GM15510 (cell line): ENCODE data around the gene JAKMIP2.

Experiments used
- POLR2A ChIP-seq: IDR thresholded peaks from 3 replicates; pipeline ENCODE4 v1.6.1; 2011; ENCODE audit warnings: borderline replicate concordance; ENCODE audit not compliant: insufficient read length; ENCODE audit errors: extremely low read depth

Gene JAKMIP2

GRCh38 chr5:147740864-147741263 lies 41.7 kb downstream of the JAKMIP2 start:
- TF ChIP-seq POLR2A, result no peak

DNA sequence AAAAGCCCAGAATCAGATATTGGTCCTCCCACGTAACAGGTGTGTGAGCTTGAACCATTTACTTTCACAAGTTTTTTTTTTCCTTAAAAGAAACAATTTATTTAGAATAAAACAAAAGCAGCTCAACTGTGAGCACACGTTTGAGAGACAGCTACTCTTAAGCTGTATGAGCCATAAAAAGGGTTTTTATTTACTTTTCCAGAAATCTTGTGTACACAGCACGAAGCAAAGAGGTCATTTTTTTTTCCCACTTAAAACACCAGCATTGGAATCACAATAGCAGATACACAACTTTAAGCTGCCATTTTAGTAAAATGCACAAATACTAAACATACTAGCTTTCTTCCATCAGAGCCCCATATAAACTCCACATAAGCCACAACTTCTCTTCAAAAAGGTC lies 44.6 kb downstream of the JAKMIP2 start:
- no peak for TF ChIP-seq POLR2A

DNA sequence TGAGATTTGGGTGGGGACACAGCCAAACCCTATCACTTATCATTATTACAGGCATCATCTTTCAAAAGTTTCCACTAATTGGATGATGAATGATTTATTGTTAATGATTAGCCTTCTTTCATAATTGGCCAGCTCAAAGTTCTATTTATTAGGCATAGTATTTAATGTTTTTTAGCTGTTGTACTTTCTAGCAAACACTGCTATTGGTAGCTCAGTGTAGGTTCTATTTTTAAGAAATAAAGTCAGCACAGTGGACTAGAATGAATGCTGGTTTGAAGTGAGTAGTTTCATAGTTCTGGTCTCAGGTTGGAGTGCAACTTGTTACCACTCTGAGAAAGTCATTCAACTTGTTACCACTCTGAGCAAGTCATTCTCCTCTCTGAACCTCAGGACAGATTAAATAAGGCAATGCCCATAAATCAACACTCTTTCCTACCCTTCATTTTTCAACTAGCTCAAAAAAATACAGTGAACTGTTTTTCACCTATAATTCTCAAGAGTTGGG lies 46.9 kb downstream of the JAKMIP2 start:
- TF ChIP-seq POLR2A, result no peak

DNA sequence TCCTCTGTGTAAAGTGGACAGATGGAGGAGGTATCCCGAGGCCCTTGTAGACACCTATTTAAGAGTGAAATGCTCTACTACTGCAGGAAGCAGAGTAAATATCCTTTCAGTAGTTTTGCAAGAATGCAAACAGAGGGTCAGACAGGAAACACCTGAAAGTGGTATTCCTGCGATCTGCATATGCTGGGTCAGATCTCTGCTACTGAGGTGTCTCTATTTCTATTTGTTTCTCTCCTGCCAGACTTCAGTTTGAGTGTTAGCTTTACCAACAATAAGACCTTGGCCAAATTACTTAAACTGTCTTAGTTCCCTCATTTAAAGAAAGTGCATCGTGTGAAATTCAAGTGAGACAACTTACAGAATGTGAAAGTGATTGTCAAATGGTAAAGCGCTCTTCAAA lies 47.6 kb downstream of the JAKMIP2 start:
- no peak for TF ChIP-seq POLR2A

DNA sequence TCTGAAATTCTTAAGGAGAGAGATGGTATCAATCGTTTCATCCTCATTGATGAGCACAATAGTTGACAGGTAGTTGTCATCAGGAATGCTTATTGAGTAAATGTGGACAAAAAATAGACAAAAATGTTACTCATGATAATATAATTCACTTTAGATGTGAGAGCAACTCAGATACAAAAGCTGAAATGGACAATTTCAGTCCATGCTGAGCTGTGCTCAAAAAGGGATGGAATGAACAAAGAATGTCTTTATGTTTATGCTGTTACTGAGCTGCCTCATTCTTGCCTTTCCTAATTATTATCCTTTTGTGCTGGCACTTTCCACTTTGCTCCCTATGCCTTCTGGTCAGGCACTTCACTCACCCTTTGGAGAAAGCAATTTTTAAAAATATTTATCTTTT lies 49.5 kb downstream of the JAKMIP2 start:
- no peak for TF ChIP-seq POLR2A

DNA sequence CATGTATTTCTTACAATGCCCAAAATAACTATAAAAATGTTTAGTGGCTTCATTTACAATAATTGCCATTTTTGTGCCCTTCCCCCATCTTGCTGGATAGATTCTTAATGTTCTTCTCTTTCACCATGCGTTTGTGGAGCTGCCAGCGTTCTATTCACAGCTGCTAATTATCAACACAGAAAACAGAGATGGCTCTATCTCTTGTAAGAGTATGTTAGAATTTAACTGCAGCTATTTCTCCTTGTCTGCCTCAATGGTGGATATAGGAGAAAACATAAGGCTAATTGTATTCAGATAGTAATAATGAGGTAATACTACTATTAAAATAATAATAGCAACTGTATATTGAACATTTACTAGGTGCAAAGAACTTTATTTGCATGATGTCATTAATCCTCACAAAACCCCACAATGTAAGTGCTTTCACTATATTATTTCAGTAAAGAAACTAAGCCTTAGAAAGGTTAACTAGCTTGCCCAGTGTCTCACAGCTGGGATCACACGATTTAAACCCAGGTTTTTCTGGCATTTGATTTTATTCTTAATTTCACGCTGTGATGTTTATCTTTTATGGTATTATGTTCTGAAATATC lies 50.1 kb downstream of the JAKMIP2 start:
- no peak for TF ChIP-seq POLR2A

DNA sequence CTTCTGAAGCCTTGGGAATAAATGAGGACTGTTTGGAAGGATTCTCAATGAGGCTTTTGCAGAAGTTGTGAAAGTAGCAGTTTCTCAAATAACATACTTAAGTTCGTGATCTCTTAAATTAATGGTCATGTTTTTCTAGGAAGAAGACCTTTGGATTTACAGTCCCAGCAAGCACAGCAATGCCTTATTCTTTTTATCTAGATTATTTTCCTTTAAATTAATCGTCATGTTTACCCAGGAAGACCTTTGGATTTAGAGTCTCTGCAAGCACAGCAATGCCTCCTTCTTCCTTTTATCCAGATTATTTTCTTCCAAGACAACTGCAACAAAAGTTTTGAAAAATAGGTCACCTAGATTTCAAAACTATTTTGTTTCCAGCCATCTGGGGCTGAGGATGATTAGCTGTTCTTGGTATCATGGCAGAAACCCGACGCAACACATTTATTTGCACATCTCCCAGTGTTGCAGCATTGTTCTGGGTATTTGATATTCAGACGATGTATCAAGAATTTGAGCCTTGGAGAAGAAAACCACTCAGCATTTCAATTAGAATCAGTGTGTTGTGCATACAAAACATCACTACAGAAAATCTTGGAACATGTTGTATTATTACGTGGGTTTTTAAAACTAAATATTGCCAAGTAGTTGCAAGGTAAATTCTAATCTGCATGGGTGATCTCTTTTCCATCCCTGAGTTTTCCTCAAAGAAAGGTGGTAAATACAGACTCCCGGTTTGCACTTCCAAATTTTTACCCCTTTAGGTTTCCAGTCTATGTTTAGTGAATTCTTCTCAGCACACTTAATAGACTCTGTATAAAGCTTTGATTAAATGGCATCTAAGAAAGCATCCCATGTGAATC lies 50.9 kb downstream of the JAKMIP2 start:
- TF ChIP-seq POLR2A, result no peak

- no peak for TF ChIP-seq POLR2A
Observed at GRCh38 chr5:147727200-147727599, 55.3 kb downstream of the JAKMIP2 start.

DNA sequence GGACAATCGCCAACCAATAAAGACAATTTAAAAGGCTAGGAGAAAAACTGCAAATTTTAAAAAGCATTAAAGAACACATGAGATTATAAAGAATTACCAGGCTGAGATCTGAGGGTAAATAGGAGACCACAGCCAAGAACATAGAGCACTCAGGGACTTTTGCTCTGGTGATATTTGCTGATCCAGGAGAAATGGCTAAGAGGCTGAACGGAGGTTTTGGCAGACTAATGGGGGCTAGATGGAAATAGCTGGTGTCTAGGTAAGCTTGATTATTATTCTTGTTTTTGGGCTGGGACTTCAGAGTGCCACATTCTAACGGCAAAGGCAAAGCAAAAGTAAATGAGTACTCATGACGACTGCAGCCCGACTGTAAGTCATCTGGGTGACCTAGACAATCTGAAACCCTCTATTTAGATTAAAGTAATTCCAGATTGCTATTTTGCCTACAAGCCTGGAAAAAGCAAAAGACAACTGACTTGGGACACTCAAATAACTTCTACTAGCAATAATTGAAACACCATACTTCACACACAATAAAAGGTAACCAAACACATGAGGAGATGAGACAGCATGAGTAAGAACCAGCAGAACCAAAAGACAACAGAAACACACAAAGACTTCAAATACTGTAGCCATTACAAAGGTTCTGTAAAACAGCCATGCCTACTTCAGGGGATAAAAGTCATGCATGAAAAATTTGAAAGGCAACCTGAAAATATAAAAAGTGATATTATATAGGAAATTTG lies 68.8 kb downstream of the JAKMIP2 start:
- TF ChIP-seq POLR2A, result no peak

DNA sequence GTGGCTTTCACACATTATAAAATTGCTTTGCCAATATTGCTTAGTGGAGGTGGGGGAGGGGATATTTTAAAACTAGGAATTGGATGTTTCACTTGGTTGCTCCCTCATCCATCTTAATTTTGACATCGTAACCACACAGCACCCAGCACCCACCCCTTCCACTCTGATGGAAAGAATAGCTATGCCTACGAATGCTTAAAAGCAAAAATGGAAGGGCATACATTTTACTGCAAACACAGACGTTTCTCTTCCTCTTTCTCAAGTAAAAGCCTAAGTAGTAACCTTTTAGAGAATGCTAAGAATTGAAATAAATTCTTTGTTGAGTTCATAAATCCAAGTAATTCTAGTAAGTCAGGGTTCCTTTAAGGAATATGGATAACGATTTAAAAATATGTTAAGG lies 69.9 kb downstream of the JAKMIP2 start:
- no peak for TF ChIP-seq POLR2A

- TF ChIP-seq POLR2A, result no peak
Observed at GRCh38 chr5:147712019-147712418, 70.5 kb downstream of the JAKMIP2 start.

- TF ChIP-seq POLR2A, result no peak
Observed at GRCh38 chr5:147711019-147711418, 71.5 kb downstream of the JAKMIP2 start.

DNA sequence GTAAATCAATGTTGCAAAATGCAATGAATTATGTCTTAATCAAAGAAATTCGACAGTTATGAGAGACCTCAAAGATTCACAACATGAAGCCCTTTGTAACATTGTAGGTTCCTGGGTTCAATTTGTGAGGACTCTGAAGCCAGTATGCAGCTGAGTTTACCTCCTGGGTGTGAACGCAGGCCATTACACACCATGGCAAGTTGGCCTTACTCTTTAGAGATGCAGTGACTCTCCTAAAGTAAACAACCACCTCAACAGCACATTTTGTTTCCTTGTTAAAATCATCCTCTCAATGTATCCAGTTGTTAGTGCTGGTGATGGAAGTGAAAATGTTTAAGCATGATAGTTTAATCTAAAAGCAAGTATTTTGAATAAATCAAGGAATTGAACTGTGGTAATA lies 73.8 kb downstream of the JAKMIP2 start:
- no peak for TF ChIP-seq POLR2A

DNA sequence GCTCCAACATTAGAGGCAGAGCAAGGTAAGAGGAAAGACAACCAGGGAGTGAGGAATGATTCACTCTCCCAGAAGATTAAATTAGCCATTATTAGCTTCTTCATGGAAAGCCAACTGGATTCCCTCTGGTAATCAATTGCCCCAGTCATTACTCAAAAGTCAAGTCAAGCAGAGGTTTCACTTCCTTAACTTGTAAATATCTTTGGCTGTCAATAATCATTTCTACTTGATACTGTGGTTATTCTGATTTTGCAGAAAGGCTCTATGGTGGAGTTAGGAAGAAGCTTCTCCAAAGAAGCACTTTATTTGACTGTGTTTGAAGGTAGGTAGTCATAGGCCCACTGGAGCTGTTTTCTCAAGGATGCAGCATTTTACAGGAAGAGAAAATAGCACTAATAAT lies 78.0 kb downstream of the JAKMIP2 start:
- TF ChIP-seq POLR2A, result no peak

DNA sequence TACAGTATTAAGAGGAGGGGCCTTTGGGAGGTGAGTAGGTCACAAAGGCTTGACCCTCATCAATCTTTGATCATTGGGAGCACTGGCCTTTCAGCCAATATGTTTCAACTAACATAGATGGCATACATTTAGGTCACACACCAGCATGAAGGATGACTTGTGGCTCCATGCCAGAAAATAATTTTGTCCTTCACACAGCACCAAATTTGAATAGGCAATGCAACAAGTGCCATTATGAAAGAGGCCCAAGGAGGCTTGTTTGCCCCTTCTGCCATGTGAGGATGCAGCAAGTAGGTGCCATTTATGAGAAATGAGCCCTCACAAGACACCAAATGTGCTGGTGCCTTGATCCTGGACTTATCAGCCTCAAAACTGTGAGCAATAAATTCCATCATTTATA lies 81.1 kb downstream of the JAKMIP2 start:
- TF ChIP-seq POLR2A, result no peak
